HG03045 (cell line): Measurements from ENCODE around the gene NEUROG3.
"Not testable (repeated sequence)": the region's sequence is repeated elsewhere in the genome, so short reads cannot be mapped to it uniquely, and the experiment has no call there.

Source experiments
- ATAC-seq: cut with Tn5 transposase; IDR thresholded peaks from one replicate; pipeline ENCODE4 v1.9.1; 2021; ENCODE audit warnings: mild to moderate bottlenecking, moderate library complexity; ENCODE audit not compliant: unreplicated experiment

Gene NEUROG3

DNA sequence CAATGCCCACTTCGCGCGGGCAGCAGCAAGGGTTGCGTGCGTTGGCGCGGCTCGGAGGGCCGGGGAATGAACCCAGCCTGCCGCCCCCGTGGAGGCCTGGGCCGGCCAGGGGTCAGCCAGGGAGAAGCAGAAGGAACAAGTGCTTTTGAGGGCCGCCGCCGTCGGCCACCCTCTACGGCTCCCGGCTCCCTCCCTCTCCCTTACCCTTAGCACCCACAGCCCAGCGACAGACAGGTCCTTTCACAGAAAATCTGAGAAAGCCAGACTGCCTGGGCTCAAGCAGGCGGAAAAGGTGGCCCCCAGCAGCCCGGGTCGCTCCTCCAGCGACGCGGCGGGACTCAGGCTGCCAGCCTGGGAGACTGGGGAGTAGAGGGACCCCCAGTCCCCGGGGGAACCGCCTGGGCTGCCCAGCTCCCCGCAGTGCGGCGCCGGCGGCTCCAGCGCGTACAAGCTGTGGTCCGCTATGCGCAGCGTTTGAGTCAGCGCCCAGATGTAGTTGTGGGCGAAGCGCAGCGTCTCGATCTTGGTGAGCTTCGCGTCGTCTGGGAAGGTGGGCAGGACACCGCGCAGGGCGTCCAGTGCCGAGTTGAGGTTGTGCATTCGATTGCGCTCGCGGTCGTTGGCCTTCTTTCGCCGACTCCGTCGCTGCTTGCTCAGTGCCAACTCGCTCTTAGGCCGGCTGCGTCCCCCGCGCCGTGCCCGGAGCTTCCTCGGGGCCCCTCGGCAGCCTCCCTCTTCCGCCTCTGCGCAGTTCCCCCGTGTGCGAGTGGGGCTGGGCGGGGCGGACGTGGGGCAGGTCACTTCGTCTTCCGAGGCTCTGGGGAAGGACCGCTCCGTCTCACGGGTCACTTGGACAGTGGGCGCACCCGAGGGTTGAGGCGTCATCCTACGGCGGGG lies 815 bp downstream of the NEUROG3 start:
- no peak for ATAC-seq

DNA sequence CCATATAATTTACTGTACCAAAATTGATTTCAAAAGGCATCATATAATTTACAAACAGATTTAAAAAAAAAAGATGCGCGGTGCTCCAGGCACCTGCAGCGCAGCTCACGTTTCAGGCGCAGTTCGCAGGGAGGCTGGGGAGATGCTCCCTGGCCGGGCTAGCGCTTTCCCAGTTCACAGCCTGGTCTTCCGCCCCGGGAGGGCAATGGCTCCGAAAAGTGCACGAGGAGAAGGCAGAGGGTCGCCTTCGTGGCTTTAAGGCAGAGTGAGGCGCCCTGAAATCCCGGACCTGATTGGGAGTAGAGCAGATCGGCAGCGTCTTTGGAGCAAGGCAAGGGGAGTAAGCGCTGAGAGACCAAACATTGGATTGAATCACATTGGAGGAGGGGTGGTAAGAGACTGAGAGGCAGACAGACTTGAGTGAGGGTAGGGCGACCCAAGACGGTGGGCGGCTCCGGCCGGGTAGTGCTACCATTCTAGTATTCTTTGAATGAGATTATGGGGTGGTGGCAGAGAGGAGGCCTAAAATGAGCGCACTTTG lies 1.5 kb downstream of the NEUROG3 start:
- no peak for ATAC-seq

DNA sequence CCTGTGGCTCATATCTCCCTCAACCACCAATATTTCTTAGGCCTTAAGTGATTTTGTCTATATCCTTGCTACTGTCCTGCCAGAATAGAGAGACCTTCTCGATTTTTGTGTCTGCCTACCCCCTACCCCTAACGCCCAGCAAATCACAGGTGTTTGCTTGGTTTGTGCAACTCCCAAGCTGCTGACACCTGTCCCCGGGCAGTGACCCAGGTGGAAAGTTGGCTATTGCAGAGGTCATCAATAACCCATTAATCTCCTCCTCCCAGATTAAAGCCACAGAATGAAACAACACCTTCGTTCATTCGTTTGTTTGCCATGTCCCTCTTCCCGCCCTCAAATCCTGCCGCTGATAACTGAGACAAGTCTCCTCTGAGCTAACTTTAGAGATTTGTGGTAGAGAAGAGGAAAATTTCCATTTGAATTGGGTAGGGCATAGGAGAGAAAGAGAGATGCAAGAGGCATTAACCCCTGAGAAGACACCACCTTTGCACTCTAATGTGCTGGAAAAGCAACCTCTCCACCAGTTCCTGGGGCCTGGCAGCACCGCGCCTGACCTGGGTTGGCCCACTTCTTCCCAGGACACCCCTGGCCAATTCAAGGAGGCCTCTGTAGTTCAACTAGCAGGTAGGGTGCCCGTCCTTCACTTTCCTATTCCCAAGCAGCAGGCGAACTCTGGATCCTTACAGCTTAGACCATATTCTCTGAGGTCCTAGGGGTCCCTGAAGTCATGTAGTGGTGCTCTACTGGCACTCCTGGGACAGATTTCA lies 3.0 kb downstream of the NEUROG3 start:
- ATAC-seq, result no peak

DNA sequence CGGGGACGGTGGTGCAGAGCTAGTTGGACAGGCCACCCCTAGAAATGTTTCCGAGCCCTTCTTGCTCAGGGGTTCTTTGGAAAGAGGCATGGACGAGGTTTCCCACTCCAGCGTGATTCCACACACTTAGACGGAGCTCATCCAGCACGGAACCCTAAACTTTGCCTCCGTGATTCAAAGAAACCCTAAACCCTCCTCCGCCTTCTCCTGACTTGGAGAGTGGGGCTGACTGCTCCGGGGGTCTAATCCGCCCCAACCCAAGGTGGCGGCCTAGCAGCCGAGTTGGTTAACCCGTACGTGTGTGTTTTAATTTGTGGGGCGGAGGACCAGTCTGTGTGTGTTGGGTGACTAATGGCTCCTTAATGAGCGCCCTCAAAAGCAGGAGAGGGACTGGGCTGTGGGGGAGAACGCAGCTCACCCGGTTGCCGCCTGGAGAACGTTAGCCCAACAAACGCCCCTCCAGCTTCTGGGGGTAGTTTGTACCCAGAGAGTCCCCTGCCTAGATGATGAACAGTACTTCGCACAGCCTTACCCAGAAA lies 3.8 kb downstream of the NEUROG3 start:
- ATAC-seq, result no peak

DNA sequence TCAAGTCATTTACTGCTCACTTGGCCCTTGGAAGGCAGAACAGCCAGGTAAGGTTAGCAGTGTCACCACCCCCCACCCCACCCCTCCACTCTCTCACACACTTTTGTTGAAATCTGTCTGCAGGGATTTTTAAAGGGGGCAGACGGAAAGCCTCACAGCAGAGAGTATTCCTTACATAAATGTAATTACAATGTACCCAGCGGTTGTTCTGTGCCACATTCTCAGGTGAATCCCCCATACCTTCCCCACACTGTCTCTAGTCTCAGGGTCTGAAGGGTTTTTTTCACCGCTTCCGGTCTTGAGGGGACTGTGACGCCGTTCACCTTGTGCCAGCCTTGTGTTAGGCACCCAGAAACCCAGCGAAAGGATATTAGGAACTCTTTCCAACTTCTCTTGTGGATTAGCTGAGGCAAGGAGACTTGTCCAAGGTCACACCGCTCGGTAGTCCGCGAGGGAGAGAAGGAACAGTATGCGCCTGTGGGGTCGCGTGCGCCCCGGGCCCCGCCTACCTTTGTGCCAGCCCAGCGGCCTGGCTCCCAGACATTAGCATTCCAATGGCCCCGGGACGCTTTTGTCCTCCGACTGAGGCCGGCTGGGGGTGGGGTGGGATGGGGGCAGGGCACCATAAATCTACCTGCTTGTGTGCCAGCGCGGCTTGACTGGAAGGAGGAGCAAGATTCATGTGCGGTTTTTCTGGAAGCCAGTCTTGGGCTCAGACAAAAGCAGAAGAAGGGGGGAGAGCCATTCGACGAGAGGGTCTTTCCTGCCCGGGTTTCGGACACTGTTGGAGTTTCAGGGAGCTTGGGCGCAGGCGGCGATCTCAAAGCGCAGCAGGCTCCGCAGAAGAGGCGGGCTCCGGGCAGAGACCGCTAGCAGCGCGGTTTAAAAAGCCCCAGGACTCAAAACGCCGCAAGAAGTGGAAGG lies 4.5 kb downstream of the NEUROG3 start:
- ATAC-seq, result no peak

DNA sequence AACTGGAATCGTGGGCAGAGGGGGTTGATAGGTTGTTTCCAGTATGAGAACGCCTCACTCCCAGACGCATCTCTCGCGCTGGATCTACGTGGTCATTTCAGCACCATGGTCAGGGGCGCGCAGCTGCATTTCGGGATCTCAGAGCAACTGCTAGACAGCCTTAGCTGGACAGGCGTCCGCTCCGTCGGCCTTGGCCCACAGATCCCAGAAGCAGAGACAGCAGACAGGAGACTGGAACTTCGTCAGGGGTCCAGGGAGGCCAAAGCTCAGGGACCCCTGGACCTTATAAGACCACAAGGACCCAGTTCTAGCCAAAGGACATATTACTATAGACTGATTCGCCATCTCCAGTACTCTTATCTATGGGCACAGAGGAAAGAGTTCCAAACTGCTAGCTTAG lies 5.3 kb downstream of the NEUROG3 start:
- ATAC-seq, result no peak

DNA sequence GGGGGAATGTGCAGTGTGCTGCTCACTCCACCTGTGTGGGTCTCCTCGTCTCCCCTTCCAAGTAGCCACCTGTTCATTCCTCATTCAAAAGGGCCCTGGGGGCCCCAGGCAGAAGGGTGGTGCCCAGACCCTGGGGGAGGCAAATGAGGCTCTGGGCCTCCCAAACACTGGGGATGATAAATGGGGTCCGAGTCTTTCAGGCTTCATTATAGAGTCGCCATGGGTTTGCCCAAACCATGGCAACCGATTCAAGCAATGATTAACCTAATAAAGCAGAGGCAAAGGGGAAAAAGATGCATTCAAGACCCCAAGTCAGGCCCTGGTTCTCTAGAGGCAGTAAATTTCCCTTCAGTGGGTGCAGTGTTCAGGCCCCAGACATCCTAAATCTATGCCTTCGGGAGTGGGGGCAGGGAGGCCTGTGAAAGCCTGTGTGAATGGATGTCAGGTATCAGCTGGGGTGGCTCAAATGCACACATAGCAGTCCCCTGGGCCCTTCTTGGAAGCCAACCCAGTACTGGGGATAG lies 10.4 kb downstream of the NEUROG3 start:
- ATAC-seq, result no peak

DNA sequence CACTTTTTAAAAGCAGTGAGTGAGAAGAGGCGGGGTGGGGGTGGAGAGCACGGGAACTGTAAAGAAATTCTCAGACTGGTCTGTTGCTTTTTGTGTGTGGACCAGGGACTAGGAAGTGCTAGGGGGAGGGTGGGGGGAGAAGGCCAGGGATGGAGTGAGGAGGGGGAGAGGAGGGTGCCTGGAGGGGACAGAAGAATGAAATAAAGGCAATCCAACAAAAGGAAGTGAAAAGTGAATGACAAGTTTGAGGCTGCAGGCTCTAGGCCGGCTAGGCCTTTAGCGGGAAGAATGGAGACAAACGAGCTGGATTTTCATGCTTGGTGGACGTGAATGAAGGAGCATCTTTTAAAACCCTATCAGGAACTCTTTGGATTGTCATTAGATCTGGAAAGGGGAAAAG lies 13.7 kb downstream of the NEUROG3 start:
- no peak for ATAC-seq

DNA sequence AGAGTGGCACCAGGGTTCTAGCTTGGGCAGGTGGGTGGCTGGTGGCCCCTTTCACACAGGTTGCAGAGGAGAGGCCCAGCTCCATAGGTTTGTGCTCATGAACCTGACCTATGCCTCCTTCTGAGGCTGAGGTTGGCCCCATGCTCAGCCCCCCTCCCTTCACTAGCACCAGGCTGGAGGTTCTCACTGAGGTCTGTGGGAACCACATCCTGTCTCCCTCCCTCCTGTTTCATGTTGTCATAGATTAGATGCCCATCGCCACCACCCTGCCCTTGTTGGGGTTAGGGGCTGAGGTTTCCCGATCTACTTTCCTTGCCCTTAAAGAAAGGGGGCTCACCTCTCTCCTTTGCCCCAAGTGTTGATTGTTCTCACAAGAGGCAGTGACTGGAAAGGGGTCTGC lies 14.7 kb downstream of the NEUROG3 start:
- no peak for ATAC-seq

DNA sequence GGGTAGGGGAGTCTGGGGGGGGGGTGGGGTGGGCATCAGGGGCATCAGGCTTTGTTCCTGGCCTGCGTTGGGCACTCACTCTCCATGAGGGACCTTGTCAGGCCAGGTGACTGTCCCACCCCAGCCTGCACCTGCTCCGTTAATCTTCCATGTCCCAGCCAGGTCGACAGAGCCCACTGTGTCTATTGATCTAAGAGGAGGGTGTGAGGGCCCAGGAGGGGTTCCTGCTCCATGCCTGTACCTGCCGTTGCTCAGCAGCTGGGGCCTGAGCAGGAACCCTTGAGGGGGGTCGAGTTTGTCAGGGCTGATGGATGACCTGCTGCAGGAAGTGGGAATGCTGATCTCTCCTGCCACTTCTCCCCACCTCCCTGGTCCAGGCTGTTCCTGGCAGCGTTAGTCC lies 18.6 kb downstream of the NEUROG3 start:
- ATAC-seq, result no peak

DNA sequence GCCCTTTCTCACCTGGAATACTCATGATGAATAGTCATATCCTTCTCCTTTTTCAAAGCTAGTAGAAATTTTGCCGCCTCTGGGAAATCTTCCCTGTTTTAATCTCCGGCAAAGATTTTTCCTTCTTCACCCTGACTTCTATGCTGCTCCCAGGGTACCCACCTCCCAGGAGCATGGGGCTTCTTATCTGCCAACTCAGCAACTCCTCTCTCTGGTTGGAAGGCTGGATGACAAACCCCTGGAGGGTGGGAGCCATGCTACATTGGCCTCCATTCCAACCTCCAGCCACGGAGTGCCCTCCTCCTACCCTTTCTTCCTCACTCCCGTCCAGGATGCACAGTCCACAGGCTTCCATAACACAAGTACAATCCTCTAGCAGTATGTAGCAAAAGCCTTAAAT lies 19.9 kb downstream of the NEUROG3 start:
- ATAC-seq, result no peak

DNA sequence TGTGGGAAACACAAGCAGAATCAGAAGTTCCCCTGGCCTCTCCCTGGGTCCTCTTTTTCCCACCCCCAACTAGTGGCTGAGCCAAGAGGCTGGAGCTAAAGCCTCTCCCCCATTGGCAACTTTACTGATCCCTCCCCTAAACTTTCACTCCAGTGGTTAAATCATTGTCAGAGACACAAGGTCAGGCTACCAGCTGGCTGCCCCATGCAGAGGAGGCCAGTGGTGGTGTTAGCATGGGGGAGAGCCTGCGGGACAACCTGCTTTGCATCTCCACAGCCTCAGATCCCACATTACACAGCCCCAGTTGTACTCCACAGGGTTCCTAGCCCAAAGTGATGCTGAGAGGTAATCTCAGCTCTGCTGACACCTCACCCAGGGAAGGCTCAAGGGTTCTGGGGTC lies 21.0 kb downstream of the NEUROG3 start:
- no peak for ATAC-seq

DNA sequence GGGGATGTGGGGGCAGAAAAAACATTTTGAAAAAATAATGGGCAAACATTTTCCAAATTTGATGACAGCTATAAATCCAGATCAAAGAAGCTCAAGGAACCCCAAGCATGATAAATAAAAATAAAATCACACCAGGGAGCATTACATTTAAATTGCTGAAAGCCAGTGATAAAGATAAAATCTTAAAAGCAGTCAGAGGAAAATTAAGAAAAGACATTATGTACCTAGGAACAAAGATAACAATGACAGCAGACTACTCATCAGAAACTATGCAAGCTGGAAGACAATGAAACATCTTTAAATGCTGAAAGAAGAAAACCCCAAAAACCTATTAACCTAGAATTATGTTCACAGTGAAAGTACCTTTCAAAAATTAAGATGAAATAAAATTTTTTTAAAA lies 23.3 kb downstream of the NEUROG3 start:
- no peak for ATAC-seq

DNA sequence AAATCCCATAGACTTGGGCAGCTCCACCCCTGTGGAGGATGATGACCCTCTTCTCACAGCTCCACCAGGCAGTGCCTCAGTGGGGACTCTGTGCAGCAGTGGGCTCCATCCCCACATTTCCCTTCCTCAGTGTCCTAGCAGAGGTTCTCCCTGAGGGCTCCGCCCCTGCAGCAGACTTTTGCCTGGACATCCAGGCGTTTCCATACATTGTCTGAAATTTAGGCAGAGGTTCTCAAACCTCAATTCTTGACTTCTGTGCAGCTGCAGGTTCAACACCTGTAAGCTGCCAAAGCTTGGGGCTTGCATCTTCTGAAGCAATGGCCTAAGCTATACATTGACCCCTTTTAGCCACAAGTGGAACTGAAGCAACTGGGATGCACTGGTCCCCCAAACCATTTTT lies 31.8 kb downstream of the NEUROG3 start:
- ATAC-seq, result no peak

DNA sequence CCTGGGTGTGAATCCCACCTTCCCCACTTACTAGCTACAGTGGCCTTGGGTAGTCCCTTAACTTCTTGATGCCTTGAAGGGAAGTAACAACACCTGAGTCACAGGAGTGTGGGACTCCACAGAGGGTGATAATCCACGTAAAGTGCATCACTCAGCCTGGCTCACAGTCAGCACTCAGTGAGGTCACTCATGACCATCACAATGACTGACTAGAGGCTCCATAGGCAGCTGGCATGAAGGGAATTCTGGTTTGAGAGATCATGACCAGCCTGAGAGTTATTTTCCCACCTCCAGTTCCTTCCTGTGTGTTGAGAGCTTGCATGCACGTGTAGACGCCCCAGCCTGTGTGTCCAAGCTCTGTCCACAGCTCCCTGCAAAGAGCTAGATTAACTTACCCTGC lies 34.8 kb downstream of the NEUROG3 start:
- no peak for ATAC-seq

DNA sequence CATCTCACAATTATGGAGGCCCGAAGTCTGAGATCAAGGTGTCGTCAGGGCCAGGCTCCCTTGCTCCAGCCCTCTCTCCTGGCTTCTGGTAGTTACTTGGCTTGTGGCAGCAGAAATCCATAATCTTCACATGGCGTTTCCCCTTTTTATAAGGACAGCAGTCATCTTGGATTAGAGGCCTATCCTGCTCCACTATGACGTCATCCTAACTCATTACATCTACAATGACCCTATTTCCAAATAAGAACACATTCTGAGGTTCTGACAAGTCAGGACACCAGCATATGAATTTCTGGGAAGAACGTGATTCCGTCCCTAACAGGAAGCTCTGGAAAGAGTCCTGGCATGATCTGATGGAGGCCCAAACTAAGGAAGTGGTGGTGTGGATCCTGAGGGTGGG lies 35.8 kb downstream of the NEUROG3 start:
- ATAC-seq, result no peak

DNA sequence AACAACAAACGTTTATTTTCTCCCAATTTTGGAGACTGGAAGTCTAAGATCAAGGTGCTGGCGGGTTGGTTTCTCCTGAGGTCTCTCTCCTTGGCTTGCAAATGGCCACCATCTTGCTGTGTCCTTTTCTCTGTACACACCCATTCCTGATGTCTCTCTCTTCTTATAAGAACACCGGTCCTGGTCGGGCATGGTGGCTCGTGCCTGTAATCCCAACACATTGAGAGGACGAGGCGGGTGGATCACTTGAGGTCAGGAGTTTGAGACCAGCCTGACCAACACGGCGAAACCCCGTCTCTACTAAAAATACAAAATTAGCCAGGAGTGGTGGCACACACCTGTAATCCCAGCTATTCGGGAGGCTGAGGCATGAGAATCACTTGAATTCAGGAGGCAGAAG lies 36.7 kb downstream of the NEUROG3 start:
- ATAC-seq, result not testable (repeated sequence)

DNA sequence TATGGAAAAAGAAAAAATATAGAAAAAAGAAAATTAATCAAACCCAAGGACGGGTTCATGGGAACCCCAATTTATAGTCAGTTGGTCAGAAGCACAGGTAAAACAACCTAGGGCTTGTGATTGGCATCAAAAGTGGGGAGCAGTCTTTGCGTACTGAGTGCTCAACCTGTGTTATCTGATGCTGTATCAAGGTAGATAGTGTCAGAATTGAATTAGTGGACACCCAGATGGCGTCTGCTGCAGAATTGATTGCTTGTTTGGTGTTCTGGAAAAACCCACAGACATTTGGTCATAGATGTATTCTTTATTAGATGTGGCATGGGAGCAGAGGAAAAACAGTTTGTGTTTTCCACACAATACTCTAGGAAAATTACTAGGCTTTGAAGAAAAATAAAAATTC lies 39.6 kb downstream of the NEUROG3 start:
- no peak for ATAC-seq

DNA sequence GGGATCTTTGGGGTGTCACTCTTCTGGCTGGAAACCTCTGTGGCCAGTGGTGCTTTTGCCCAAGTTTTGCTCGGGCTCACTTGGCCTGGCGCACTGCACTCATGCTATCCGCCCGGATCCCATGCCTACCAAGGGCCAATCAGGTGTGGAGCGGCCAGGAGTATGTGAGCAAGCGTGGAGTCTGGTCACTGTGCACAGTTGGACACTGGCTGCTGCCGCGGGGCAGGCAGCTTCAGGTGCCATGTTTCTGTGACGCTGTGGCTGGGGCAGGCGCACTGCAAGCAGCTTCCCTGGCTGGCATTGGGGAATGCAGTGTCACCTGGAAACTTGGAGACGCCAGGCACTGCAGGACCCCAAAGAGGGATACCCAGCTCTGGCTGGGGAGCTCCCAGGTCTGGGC lies 45.3 kb downstream of the NEUROG3 start:
- no peak for ATAC-seq
